Endothelial cell of umbilical vein (primary cell): ENCODE results near the gene BCL6B. TPM values are rescaled to one million over a fixed set of nuclear protein-coding genes. Genes with fewer than 3 reads are reported as not detected.

Experiments
- BruUV-seq: library from RNA; stranded (reverse); fragments of 400-500 nt; replicated peaks from 2 replicates; lab custom pipeline; 2021; lab: Mats Ljungman, UMichigan
- CTCF ChIA-PET: fragments of 300-600, 350-600 bp; sonication (Branson Sonifier 250); formaldehyde crosslinking; loops from one replicate; lab custom pipeline; 2021; ENCODE audit warnings: antibody characterized with exemption, inconsistent platforms; lab: Charles Lee
- POLR2A ChIA-PET: fragments of 300-600, 350-600 bp; sonication (Branson Sonifier 250); formaldehyde crosslinking; loops from one replicate; lab custom pipeline; 2021; ENCODE audit warnings: antibody characterized with exemption, inconsistent platforms; lab: Charles Lee
- DNase-seq: peaks from one replicate; pipeline ENCODE4 v3.0.0-alpha.2; 2011; ENCODE audit warnings: low read depth, low spot score
- FAIRE-seq: peaks from 2 replicates; lab custom pipeline; 2011; peaks lifted over from hg19 to GRCh38; lab: Jason Lieb, UNC
- H2AFZ ChIP-seq: 2 replicates; pipeline ENCODE4 v1.6.0; 2012; ENCODE audit warnings: low read depth, low read length, control low read depth, inconsistent platforms
- H3K27ac ChIP-seq: 2 replicates; pipeline ENCODE4 v1.5.1; 2011; ENCODE audit warnings: low read depth, mild to moderate bottlenecking, control low read depth, low read length, moderate library complexity; ENCODE audit not compliant: insufficient read depth
- H3K27me3 ChIP-seq, 2 experiments: 2 replicates each; pipeline versions ENCODE4 v1.6.0 to v1.6.1; 2011; ENCODE audit warnings: low read length in 2 of 2, mixed read lengths in 1 of 2; ENCODE audit not compliant: control insufficient read depth in 2 of 2, insufficient read depth in 2 of 2
- H3K36me3 ChIP-seq, 2 experiments: 2 replicates in 1 of 2; 3 replicates in 1 of 2; pipeline ENCODE4 v1.5.1; 2011; ENCODE audit warnings: low read length in 2 of 2, mild to moderate bottlenecking in 1 of 2, moderate library complexity in 1 of 2; ENCODE audit not compliant: control insufficient read depth in 2 of 2, insufficient read depth in 2 of 2; ENCODE audit errors: extremely low read depth in 1 of 2
- H3K4me1 ChIP-seq: 3 replicates; pipeline ENCODE4 v1.5.1; 2011; ENCODE audit warnings: mild to moderate bottlenecking, low read length; ENCODE audit not compliant: control insufficient read depth, insufficient read depth; ENCODE audit errors: extremely low read depth
- H3K4me2 ChIP-seq: 2 replicates; pipeline ENCODE4 v1.6.1; 2011; ENCODE audit warnings: low read length, control low read depth, mixed read lengths; ENCODE audit not compliant: insufficient read depth
- H3K4me3 ChIP-seq, 3 experiments: fragments of 200-600 bp in 1 of 3; sonication (generic), shearing (Covaris generic) in 1 of 3; replicated peaks in 1 of 3; 2 replicates each; pipeline ENCODE4 v1.5.1; 2011 to 2016; ENCODE audit warnings: control low read depth in 3 of 3, low read length in 3 of 3, mild to moderate bottlenecking in 2 of 3, inconsistent platforms in 1 of 3, low read depth in 1 of 3, moderate library complexity in 1 of 3; ENCODE audit not compliant: insufficient read depth in 1 of 3
- H3K79me2 ChIP-seq: 2 replicates; pipeline ENCODE4 v1.6.0; 2012; ENCODE audit warnings: low read length, inconsistent platforms; ENCODE audit not compliant: control insufficient read depth, insufficient read depth
- H3K9ac ChIP-seq: replicated peaks from 2 replicates; pipeline ENCODE3; 2011; ENCODE audit warnings: low read length, control low read depth; ENCODE audit not compliant: insufficient read depth; ENCODE audit errors: extremely low read depth
- H3K9me1 ChIP-seq: replicated peaks from 3 replicates; pipeline ENCODE4 v1.6.0; 2011; ENCODE audit warnings: mild to moderate bottlenecking, low read length; ENCODE audit not compliant: control insufficient read depth, insufficient read depth; ENCODE audit errors: extremely low read depth
- H3K9me3 ChIP-seq: replicated peaks from 2 replicates; pipeline ENCODE4 v1.5.1; 2012; ENCODE audit warnings: low read length, inconsistent platforms; ENCODE audit not compliant: control insufficient read depth, insufficient read depth
- H4K20me1 ChIP-seq: replicated peaks from 2 replicates; pipeline ENCODE3; 2011; ENCODE audit warnings: mild to moderate bottlenecking, low read length; ENCODE audit not compliant: control insufficient read depth, insufficient read depth; ENCODE audit errors: extremely low read depth
- EZH2 ChIP-seq: IDR thresholded peaks from 2 replicates; pipeline ENCODE4 v1.6.1; 2012; ENCODE audit warnings: borderline replicate concordance, low read depth, mild to moderate bottlenecking, moderate library complexity, low read length, inconsistent platforms; ENCODE audit not compliant: severe bottlenecking
- FOS ChIP-seq: IDR thresholded peaks from 2 replicates; pipeline ENCODE4 v1.6.1; 2011; ENCODE audit warnings: mild to moderate bottlenecking, low read length, moderate library complexity, borderline replicate concordance; ENCODE audit not compliant: insufficient read depth
- GATA2 ChIP-seq: IDR thresholded peaks from 2 replicates; pipeline ENCODE4 v1.7.0; 2011; ENCODE audit warnings: low read depth, mild to moderate bottlenecking, moderate library complexity, mixed read lengths, low read length; ENCODE audit not compliant: insufficient read length, insufficient read depth
- JUN ChIP-seq: IDR thresholded peaks from 2 replicates; pipeline ENCODE4 v1.6.1; 2011; ENCODE audit warnings: borderline replicate concordance, low read depth; ENCODE audit not compliant: insufficient read length, insufficient read depth
- MYC ChIP-seq: IDR thresholded peaks from one replicate; pipeline ENCODE4 v1.6.1; 2011; ENCODE audit warnings: mild to moderate bottlenecking, low read depth, low read length
- POLR2A ChIP-seq: IDR thresholded peaks from 2 replicates; pipeline ENCODE4 v1.6.1; 2012; ENCODE audit warnings: low read depth, mild to moderate bottlenecking, control low read depth, low read length
- POLR2AphosphoS5 ChIP-seq: IDR thresholded peaks from 2 replicates; pipeline ENCODE4 v1.6.1; 2012; ENCODE audit warnings: low read depth, mild to moderate bottlenecking, control low read depth, low read length, moderate library complexity; ENCODE audit not compliant: insufficient read depth
- dilution Hi-C: fragments of 300-500 bp; cut with MboI; formaldehyde crosslinking; loops from one replicate; pipeline ENCODE4 v1.15.0; 2019; ENCODE audit warnings: low sequenced_read_pairs; ENCODE audit not compliant: extremely low pct_ligation_motif_present
- intact Hi-C: fragments of 100-400 bp; cut with micrococcal nuclease; formaldehyde crosslinking; loops from one replicate; pipeline ENCODE4 v1.10.0; 2022
- polyA plus RNA-seq, 4 experiments: library from polyadenylated mRNA; depleted of rRNA in 3 of 4; stranded (reverse) in 3 of 4; unstranded in 1 of 4; fragments of >200 nt; gene quantifications; 2 replicates each; pipeline versions ENCODE4 v1.2.1 to v1.2.3, GENCODE V29; 2011 to 2012; ENCODE audit warnings: missing spikeins in 1 of 4
- total RNA-seq: library from RNA; stranded (reverse); gene quantifications from 2 replicates; pipeline ENCODE4 v1.2.3, GENCODE V29; 2021
- TF ChIP-seq, protein P1 (sequence below), 2 donors: IDR thresholded peaks; 1 replicate in 1 of 2; 2 replicates in 1 of 2; pipeline ENCODE4 v1.5.1; 2011; ENCODE audit warnings: low read length in 2 of 2, mild to moderate bottlenecking in 2 of 2, moderate library complexity in 2 of 2, control low read depth in 1 of 2, inconsistent platforms in 1 of 2, low read depth in 1 of 2; ENCODE audit not compliant: insufficient read depth in 1 of 2; ENCODE audit errors: extremely low read depth in 1 of 2
- TF ChIP-seq, protein P2 (sequence below): IDR thresholded peaks from 2 replicates; pipeline ENCODE4 v1.6.1; 2011; ENCODE audit not compliant: insufficient read depth, insufficient read length

The BCL6B gene
- total and polyA plus RNA-seq, 2 donors (not counting 3 experiments of a cell fraction or from before 2014, with no cell fraction given): 93.5 to 160 TPM

DNA sequence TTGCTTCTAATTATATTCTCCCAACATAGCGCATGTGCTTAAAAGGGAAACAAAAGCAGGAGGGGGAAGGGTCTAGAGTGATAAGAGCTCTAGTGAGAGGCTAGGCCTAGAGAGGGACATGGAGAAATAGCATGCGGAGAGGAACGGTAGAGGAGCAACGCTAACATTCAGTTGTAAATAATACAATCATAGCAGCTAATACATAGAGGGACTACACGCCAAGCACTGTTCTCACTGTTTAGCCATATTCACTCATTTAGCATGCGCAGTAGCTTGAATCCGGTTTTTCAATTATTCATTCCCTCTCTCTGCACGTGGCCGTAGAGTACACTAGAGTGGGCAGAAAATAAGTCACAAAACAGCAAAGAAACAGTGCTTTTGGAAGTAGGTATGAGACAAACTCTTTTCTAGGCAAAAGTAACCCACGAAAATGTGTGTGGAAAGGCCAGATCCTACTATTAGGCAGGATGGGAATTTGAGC lies 28.7 kb upstream of the BCL6B start:
- no peaks in the 10 kb centered on the region for H4K20me1 ChIP-seq
- DNase-seq: no peak
- intact Hi-C loops: no loop called here
- no peak overlapping the region for H3K4me3 ChIP-seq
- H3K27ac ChIP-seq: no peak overlapping the region
- CTCF ChIA-PET: interaction anchor here (1.6 kb wide), 1 partner anchor 9 kb away, joined by 4 read pairs; no protein-coding TSS in a partner anchor
- no peaks in the 10 kb centered on the region for H3K9me3 ChIP-seq
- H3K9ac ChIP-seq: no peak overlapping the region
- POLR2A ChIA-PET: no interaction called here
- dilution Hi-C loops: no loop called here
- H3K4me2 ChIP-seq: no peak overlapping the region
- no peaks in the 10 kb centered on the region for H3K4me1 ChIP-seq
- H3K9me1 ChIP-seq: no peaks in the 10 kb centered on the region
- H3K27me3 ChIP-seq: no peaks in the 10 kb centered on the region
- H2AFZ ChIP-seq: no peak overlapping the region
- peaks cover 3% of the 10 kb centered on the region in 2 experiments for H3K36me3 ChIP-seq
- TF ChIP-seq FOS: no peak
- TF ChIP-seq, protein P1, sequence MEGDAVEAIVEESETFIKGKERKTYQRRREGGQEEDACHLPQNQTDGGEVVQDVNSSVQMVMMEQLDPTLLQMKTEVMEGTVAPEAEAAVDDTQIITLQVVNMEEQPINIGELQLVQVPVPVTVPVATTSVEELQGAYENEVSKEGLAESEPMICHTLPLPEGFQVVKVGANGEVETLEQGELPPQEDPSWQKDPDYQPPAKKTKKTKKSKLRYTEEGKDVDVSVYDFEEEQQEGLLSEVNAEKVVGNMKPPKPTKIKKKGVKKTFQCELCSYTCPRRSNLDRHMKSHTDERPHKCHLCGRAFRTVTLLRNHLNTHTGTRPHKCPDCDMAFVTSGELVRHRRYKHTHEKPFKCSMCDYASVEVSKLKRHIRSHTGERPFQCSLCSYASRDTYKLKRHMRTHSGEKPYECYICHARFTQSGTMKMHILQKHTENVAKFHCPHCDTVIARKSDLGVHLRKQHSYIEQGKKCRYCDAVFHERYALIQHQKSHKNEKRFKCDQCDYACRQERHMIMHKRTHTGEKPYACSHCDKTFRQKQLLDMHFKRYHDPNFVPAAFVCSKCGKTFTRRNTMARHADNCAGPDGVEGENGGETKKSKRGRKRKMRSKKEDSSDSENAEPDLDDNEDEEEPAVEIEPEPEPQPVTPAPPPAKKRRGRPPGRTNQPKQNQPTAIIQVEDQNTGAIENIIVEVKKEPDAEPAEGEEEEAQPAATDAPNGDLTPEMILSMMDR (IDR thresholded peaks at IDR 0.05; ENCODE audit: extremely low read depth in 1 of 2, insufficient read depth in 1 of 2, low read depth in 1 of 2, low read length in 2 of 2): no peak
- TF ChIP-seq GATA2: no peak
- TF ChIP-seq, protein P2, sequence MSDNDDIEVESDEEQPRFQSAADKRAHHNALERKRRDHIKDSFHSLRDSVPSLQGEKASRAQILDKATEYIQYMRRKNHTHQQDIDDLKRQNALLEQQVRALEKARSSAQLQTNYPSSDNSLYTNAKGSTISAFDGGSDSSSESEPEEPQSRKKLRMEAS: no peak
- no peak for TF ChIP-seq EZH2
- no peak for TF ChIP-seq POLR2A
- no peak for TF ChIP-seq JUN
- TF ChIP-seq POLR2AphosphoS5: no peak
- no peak for TF ChIP-seq MYC
- no peaks in the 10 kb centered on the region for H3K79me2 ChIP-seq
- no peak for FAIRE-seq
- no TSS peak for BruUV-seq
